Measurements from ENCODE around the gene SLC29A2. TPM values are rescaled to one million over a fixed set of nuclear protein-coding genes. Genes with fewer than 3 reads are reported as not detected.

The SLC29A2 gene
- total and polyA plus RNA-seq, 2 donors (not counting 1 experiment from before 2014, with no cell fraction given), result 16.2 to 18.5 TPM

- Histone ChIP-seq H2AFZ (ENCODE audit: insufficient read depth, low read depth, low read length, poor library complexity, severe bottlenecking) (no peak overlapping the region), H3K4me3 (ENCODE audit: control extremely low read depth in 1 of 5, extremely low read depth in 1 of 5, insufficient read depth in 1 of 5, low read depth in 2 of 5, low read length in 4 of 5) (no peak overlapping the region), H3K79me2 (ENCODE audit: control insufficient read depth, insufficient read depth, low read length) (peaks cover 4% of the 10 kb centered on the region), H4K20me1 (ENCODE audit: control insufficient read depth, insufficient read depth, low read length, poor library complexity, severe bottlenecking) (peaks cover 29% of the 10 kb centered on the region), H3K27me3 (replicated peaks in 1 of 4; ENCODE audit: control extremely low read depth in 1 of 4, control insufficient read depth in 3 of 4, insufficient read depth in 4 of 4, low read length in 3 of 4) (peaks cover 0 to 9% (median 3%) of the 10 kb centered on the region in 4 experiments), H3K36me3 (replicated peaks in 1 of 2; ENCODE audit: control extremely low read depth in 1 of 2, control insufficient read depth in 1 of 2, extremely low read depth in 1 of 2, insufficient read depth in 2 of 2, low read length in 1 of 2) (peaks cover 0 to 49% of the 10 kb centered on the region in 2 experiments), H3K9me3 (ENCODE audit: control extremely low read depth in 1 of 3, control insufficient read depth in 2 of 3, insufficient read depth in 1 of 3, low read length in 2 of 3) (no peaks in the 10 kb centered on the region), H3K4me1 (ENCODE audit: control insufficient read depth in 2 of 2, insufficient read depth in 2 of 2, low read length in 2 of 2) (peaks cover 15 to 25% of the 10 kb centered on the region in 2 donors), H3K9ac (ENCODE audit: low read length) (no peak overlapping the region), H3K27ac (ENCODE audit: low read length in 2 of 2) (no peak overlapping the region), H3K4me2 (replicated peaks; ENCODE audit: low read depth, low read length, poor library complexity, severe bottlenecking) (no peak overlapping the region)
- Mint-ChIP-seq H3K4me1 (peaks cover 21% of the 10 kb centered on the region), H3K4me3 (peak overlapping the region; percentile 84), H3K27ac (peak overlapping the region; percentile 26), H3K27me3 (no peaks in the 10 kb centered on the region), H3K9me3 (ENCODE audit: insufficient read depth) (no peaks in the 10 kb centered on the region)
- ATAC-seq (ENCODE audit: low read depth) (no peak), DNase-seq (no peak)
- ChIA-PET POLR2A (interaction anchor here (2.0 kb wide), 1 partner anchor 25 kb away, joined by 4 read pairs; no protein-coding TSS in a partner anchor), CTCF (interaction anchor here (1.3 to 2.8 kb wide), 3 partner anchors 27 to 51 kb away, joined by 4 to 13 read pairs (median 8); no protein-coding TSS in a partner anchor)
- 85% methylated on average over 13 of the region's 18 CpGs for WGBS (ENCODE audit: insufficient coverage)
- intact Hi-C loops (cut with micrococcal nuclease), result no loop called here
- TF ChIP-seq, protein P1, sequence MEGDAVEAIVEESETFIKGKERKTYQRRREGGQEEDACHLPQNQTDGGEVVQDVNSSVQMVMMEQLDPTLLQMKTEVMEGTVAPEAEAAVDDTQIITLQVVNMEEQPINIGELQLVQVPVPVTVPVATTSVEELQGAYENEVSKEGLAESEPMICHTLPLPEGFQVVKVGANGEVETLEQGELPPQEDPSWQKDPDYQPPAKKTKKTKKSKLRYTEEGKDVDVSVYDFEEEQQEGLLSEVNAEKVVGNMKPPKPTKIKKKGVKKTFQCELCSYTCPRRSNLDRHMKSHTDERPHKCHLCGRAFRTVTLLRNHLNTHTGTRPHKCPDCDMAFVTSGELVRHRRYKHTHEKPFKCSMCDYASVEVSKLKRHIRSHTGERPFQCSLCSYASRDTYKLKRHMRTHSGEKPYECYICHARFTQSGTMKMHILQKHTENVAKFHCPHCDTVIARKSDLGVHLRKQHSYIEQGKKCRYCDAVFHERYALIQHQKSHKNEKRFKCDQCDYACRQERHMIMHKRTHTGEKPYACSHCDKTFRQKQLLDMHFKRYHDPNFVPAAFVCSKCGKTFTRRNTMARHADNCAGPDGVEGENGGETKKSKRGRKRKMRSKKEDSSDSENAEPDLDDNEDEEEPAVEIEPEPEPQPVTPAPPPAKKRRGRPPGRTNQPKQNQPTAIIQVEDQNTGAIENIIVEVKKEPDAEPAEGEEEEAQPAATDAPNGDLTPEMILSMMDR (IDR thresholded peaks at IDR 0.05), result no peak
- TF ChIP-seq EZH2 (IDR thresholded peaks at IDR 0.05; ENCODE audit: borderline replicate concordance, insufficient read depth, low read depth, low read length, poor library complexity, severe bottlenecking), result no peak
These were observed 34.3 kb downstream of the SLC29A2 start for GRCh38 chr11:66337103-66337899.

Measured in B cell (primary cell).